Dermis microvascular lymphatic vessel endothelial cell (primary cell): ENCODE measurements around the gene C11orf21. TPM values are rescaled to one million over a fixed set of nuclear protein-coding genes. Genes with fewer than 3 reads are reported as not detected.

Experiments
- DNase-seq, 2 donors: peaks; one replicate each; pipeline versions ENCODE4 v3.0.0 to v3.0.0-alpha.2; 2010; ENCODE audit warnings: low read depth in 2 of 2
- total RNA-seq: library from RNA; depleted of rRNA; stranded (reverse); fragments of >200 nt; gene quantifications from 2 replicates; pipeline ENCODE4 v1.2.1, GENCODE V29; 2014

C11orf21 gene
- total RNA-seq, 1 donor from 2014 or later = not detected

DNA sequence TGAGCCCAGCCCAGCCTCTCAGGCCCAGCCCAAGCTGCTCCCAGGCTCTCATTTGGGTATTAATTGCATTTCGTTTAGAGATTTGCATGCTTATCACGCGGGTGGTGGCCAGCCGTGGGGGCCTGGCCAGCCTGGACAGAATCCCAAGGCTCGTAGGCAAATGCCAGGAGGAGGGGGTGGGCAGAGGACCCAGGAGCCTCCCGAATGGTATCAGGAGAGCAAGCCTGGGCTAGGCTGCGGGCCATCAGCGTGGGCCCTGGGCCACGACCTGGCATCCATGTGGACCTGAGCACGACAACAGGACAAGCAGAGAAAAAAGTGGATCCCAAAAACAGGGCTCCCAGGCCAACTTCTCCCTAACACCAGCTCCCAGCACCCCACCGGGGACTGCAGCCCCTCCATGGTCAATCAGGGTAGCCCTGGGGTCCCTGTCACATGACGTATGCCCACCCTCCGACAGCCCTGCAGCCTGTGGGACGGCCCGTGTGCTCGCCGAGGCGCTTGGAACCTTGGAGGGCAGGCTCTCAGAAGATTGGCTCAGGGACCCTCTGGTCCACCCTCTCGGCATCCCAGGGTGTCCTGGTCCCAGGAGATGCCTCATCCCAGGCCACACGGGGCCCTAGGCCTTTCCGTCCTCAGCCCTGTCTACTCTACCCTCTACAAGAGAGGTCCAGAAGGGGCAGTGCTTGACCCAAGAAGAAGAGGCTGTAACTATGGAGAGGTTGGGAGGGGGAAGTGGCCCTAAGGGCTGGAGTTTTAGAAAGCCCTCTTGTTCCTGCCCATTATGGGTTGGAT is 40.1 kb downstream of the C11orf21 start:
- no peak for DNase-seq

DNA sequence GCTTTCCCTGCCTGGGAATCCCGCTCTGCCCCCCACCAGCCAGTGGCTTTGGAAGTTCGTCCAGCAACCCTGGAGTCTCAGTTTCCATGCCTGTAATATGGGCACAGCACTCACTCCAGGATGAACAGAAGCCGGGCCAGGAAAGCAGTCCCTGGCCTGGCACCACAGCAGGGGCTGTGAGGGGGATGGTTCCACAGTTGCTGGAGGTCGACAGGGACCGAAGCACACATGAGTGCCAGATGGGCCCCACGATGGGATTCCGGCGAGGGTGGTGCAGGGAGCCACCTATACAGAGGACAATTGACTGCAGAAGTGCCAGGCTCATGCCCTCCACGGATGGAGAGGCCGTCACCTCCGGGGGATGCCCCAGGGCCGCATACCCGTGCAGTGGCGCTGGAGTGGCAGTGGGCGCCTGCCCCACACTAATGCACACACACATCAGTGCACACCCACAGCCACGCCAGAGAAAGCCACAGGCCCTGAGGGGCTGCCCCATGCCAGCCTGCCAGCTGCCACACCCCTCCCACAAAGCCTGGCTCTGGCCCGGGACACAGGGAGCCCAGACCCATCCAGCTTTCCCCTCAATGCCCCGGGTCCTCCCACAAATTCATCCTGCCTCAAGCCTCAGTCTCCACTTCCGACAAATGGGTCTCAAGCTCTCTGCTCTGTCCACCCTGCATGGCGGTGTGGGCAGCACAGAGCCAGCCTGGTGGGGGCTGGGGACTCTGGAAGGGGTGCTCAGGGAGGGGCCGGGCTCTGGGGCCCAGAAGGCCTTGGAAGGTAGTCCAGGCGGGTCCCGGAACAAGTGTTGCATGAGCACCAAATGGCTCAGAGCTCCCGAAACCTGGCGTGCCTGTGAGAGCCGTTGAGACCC is 41.0 kb downstream of the C11orf21 start:
- DNase-seq = no peak

DNA sequence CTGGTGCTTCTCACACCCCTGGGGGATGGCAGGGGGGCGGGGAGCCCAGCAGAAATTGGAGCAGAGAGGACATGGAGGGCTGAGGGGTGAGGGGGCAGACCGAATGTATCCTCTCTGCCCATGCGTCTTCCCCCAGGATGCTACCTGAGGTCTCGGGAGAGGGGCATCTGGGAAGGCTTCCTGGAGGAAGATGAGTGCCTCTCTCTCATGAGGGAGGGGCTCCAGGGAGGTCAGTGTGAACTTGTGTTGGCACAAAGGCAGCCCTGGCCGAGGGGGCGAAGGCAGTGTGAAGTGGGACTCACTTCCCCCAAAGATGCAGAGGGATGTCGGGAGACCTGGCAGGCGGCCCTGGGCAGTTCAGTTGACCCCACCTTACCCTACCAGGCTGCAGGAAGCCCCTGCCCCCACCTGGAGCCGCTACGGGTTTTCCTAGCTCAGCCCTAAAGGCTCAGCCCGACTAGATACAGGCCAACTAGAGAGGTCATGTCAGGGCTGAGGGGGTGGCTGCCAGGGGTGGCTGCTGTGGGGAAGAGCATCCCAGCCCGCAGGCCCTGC is 41.7 kb downstream of the C11orf21 start:
- no peak for DNase-seq

DNA sequence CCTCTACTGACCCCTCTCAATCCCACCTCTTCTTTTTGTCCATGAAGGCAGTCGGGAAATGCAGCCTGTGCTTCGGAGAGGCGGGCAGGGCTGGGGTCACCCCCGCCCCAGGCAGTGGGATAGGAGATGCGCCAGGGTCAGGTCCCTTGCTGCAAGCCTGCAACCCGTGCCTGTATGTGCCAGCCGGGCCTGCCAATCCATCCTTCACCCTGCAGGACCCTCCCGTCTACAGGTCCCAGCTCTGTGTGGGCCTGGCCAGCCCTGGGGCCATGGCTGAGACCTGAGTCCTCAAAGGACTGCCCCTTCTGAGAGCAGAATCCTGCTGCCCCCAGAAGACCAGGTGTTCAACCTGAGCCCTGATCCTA is 42.3 kb downstream of the C11orf21 start:
- no peak for DNase-seq

DNA sequence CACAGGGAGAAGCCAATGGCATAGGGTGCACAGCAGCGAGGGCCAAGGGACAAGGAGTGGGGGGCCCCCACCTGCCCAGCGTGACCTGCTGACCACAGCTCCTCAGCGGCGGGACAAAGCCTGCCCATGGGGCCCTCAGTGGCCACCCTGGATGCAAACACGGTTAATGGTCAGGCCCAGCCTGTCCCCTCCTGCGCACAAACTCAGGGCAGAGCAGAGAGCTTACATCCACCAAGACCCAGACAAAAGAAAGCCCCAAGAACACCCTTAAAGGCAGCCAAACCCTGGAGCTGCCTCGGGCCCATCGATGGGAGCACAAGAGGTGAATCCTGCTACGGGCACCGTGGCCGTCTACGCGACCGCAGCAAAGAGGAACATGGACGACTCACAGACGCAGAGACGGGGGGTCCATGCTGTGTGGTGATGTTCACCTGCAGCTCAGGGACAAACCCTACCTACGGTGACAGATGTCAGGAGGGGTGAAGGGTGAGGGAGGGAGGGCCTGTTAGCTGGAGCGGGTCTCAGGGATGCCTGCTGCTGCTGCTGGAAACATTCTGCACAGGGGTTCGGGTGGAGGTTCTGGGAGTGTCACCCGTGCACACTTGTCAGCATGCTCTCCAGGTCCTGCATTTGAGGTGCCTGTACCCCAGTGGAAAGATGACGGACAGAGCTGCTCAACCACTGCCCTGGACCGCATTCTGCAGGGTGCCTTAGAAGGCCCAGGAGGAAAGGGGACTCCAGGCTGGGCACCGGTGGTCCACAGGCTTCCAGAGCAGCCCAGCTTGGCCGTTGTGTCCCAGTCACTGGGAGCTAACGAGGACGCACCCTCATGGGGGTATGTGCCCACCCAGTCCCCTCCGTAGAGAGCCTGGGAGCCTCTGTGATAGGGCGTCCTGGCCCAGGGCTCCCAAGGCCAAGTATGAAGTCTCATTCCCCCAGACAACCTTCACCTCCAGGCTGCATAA is 42.9 kb downstream of the C11orf21 start:
- DNase-seq = no peak

DNA sequence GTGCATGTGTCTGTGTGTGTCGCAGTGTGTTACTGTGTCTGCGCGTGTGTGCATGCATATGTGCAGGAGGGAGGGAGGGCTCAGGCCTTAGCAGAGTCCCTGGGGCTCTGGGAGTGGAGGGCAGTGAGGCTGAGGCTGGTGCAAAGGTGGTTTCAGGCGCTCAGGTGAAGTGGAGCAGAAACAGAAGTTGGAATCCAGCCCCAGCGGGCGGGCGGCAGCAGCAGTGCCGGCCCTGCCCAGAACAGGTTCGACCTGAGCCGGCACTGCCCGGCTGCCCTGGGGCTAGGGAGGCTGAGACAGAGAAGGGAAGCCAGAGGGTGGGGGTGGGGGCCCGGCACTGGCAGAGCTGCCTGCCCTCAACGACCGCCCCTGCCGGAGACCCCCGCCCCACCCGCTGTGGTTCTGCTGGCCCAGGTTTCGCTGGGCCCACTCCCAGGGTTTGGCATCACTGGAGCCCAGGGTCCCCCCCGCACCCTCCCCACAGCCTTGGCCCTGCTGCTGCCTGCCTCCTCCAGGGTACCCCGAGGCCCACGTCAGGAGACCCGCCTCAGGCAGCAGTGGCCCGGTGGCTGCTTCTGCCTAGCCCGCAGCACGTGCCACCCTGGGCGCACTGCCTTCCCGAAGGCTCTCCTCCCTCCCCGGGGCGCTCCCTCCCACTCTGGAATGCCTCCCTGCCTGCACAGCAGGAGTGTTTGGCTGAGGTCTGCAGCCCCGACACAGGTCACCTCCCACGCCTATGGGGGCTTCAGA is 44.6 kb downstream of the C11orf21 start:
- no peak for DNase-seq

DNA sequence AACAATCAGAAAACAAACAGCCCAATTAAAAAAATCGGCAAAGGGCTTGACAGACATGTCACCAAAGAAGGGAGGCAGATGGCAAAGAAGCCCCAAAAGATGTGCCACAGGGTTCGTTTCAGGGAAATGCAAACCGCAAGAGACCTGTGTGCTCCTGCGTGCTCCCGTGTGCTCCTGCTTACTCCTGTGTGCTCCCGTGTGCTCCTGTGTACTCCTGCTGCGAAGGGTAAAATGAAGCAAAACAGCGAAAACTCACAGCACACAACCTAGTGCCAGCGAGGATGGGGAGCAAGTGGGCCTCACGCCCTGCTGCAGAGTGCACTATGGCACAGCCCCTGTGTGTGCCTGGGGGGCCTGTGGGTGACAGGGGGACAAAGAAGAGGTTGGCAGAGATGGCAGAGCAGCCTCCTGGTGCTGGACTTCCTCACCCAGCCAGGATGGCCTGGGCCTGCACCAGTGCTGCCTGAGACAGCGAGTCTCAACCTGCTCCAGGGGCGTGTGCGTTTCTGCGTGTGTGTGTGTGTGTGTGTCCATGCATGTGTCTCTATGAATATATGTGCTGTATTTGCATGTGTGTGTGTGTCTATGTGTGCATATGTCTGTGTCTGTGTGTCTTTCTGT is 45.3 kb downstream of the C11orf21 start:
- DNase-seq = no peak

DNA sequence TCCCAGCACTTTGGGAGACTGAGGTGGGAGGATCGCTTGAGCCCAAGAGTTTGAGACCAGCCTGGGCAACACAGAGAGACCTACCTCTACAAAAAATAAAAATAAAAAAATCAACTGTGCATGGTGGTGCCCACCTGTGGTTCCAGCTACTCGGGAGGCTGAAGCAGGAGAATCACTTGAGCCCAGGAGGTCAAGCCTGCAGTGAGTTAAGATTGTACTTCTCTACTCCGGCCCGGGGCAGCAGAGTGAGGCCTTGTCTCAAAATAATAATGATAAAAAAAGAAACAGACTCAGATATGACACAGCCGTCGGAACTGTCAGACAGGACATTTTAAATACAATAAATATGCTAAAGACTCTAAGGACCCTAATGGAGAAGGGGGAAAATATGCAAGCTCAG is 49.7 kb downstream of the C11orf21 start:
- DNase-seq = no peak

DNA sequence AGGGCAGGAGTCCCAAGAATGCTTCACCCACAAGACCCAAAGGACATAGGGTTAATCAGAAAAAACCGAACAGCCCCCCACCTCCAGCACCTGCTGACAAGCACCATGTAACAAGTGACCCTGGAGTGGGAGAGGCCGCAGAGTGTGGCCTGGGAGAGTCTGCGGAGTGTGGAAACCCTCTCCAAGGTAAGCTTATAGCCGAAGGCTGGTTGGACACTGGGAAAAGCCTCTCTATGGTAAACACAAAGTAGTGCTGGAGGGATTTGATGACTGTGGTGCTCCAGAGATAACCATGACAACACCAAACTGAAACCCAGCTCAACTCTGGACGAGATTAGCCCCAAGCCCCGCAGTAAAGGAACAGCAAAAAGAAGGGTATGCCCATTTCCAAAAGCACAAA is 50.6 kb downstream of the C11orf21 start:
- DNase-seq = no peak

DNA sequence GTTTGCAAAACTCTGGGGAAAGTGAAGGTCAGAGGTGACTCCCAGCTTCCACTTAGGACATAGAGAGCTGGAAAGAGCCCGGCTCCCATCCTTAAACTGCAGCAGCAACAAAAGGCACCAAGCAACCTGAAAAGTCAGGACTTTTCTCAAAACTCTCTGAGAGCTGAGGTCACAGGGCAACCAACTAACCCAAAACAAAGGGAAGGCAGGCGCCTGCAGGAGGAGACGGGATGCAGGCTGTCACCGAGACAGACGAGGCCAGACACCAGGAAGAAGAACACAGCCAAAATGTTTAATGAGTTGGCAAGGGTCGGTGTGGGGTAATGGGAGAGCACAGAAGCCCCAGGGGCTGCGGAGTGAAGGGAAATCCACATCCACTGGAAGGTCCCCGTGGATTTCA is 51.2 kb downstream of the C11orf21 start:
- no peak for DNase-seq

DNA sequence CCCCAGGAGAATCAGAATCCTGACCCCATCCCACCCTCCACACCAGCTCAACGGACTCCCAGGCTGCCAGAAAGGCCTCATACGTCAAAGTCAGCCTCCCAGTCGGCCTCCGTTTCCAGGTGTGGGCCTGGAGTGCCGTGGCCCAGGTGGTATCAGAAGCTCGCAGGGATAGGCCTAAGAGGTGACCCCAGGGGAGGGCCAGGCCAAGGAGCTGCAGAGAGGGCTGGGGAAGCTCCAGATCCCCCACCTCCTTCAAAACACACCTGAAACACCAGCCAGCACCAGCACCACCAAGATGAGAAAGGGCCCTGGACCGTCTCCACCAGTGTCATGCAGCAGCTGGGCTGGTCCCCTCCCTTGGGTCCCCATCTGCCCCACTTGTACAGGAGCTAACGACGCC is 51.7 kb downstream of the C11orf21 start:
- DNase-seq = no peak

DNA sequence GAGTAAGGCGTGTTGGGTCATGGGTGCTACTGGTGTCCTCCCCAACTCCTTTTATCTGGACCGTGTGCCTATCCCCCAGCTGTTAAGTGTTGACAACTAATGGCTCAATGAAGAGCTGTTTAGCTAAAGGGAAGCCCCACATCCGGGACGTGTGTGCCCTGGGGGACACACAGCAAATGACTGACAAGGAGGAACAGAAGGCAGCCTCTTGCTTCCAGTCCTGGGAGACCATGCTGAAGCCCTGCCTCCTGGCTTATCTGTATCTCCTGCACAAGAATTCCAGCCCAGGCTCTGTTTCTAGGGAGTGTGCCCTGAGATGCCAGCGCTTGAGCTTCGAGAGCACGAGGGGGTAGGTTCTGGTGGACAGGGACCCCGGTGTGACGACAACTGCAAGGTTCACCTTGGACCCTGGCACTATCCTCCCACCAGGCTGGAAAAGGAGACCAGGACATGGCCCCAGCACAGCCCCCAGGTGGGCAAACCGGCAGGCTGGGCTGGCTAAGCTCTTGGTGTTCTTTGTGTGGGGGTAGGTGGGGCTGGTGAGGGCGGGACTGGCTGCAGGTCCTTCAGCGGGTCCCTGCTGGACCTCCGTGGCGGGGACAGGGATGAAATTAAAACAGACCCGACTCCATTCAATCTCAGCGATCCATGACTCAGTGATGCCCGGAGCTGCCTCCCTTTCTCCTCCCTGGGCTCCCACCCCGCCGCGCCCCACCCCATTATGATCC is 52.4 kb downstream of the C11orf21 start:
- no peak for DNase-seq

DNA sequence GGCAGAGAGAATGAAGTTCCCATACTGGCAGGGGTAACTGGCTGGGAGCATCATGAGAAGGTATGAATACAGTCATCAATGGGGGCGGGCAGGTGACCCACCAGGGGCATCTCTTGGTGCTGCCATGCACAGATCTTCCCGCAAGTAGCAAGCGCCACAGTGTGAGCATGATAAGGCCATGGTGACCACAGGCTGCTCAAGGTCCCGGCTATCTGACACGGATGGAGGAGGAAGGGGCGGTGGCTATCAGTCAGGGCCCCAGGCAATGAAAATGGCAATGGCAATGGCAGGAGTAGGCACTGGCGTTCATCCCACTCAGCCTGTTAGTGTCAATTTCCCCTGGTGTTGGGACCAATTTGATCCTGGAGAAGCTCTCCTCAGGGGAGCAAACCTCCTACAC is 53.0 kb downstream of the C11orf21 start:
- no peak for DNase-seq

DNA sequence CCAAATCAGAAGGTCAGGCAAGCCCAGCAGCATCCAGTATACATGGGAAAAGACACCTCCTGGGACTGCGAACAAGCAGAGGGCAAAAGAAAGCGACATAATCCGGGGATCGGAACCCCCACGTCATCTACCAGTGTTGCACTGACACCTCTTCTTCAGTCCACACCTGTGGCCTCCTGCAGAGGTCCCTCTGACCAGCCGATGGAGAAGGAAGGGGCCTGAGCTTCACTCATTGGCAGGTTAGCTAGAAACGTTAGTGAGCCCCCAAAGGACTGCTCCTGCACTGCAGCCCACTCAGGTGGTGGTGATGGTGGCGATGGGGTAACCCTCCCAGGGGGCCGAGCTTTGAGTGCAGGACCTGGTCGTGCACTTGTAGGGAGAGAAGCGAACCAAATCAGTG is 53.5 kb downstream of the C11orf21 start:
- no peak for DNase-seq

DNA sequence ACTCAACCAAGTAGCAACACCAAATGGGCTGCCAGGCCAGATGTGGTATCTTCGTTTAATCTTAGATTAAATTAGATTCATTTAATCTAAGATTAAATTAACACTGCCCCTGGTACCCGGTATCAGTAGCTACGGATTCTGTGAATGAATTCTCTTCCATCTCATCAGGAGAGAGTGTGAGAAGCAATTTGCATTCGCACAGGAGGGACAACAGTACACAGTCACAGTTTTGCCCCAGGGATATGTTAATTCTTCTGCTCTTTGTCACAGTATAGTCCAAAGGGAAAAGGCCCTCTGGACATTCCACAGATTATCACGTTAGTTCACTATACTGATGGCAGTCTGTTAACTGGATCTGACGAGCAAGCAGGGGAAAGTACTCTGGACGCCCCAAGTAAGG is 54.2 kb downstream of the C11orf21 start:
- no peak for DNase-seq
